Mesendoderm (in vitro differentiated cells): ENCODE measurements around the gene ZNF217.
"Not testable (repeated sequence)": the region's sequence is repeated elsewhere in the genome, so short reads cannot be mapped to it uniquely, and the experiment has no call there.

Experiments used
- DNase-seq: peaks from one replicate; pipeline ENCODE4 v3.0.0; 2013
- H2AK5ac ChIP-seq: 2 replicates; pipeline ENCODE4 v1.6.1; 2013; ENCODE audit warnings: low read length, inconsistent platforms
- H2BK120ac ChIP-seq: 2 replicates; pipeline ENCODE4 v1.6.1; 2013; ENCODE audit warnings: low read depth, mild to moderate bottlenecking, low read length, moderate library complexity, mixed read lengths
- H2BK15ac ChIP-seq: replicated peaks from 2 replicates; pipeline ENCODE4 v1.6.1; 2013; ENCODE audit warnings: low read depth, mild to moderate bottlenecking, moderate library complexity
- H2BK5ac ChIP-seq: 2 replicates; pipeline ENCODE4 v1.6.1; 2013; ENCODE audit warnings: low read length, inconsistent platforms
- H3K18ac ChIP-seq: 2 replicates; pipeline ENCODE4 v1.6.1; 2013; ENCODE audit warnings: mild to moderate bottlenecking, low read length, mixed read lengths
- H3K23ac ChIP-seq: one replicate; pipeline ENCODE4 v1.6.1; 2013; ENCODE audit warnings: low read length
- H3K27ac ChIP-seq: 2 replicates; pipeline ENCODE4 v1.5.1; 2013; ENCODE audit warnings: low read depth, mild to moderate bottlenecking, inconsistent platforms, low read length, moderate library complexity
- H3K27me3 ChIP-seq: 2 replicates; pipeline ENCODE4 v1.6.1; 2013; ENCODE audit warnings: low read length, control low read depth, mild to moderate bottlenecking, inconsistent platforms; ENCODE audit not compliant: insufficient read depth, poor library complexity
- H3K36me3 ChIP-seq: 2 replicates; pipeline ENCODE4 v1.6.1; 2013; ENCODE audit warnings: low read length, inconsistent platforms; ENCODE audit not compliant: control insufficient read depth, insufficient read depth
- H3K4ac ChIP-seq: one replicate; pipeline ENCODE4 v1.6.1; 2013; ENCODE audit warnings: low read depth, mild to moderate bottlenecking, low read length, moderate library complexity
- H3K4me1 ChIP-seq: 2 replicates; pipeline ENCODE4 v1.6.1; 2013; ENCODE audit warnings: low read depth, low read length, inconsistent platforms; ENCODE audit not compliant: control insufficient read depth
- H3K4me2 ChIP-seq: 2 replicates; pipeline ENCODE4 v1.6.1; 2013; ENCODE audit warnings: low read length
- H3K4me3 ChIP-seq: 2 replicates; pipeline ENCODE4 v1.5.1; 2013; ENCODE audit warnings: mild to moderate bottlenecking, low read length
- H3K56ac ChIP-seq: one replicate; pipeline ENCODE4 v1.6.1; 2013; ENCODE audit warnings: low read length
- H3K79me1 ChIP-seq: 2 replicates; pipeline ENCODE4 v1.6.1; 2013; ENCODE audit warnings: low read length, inconsistent platforms
- H3K79me2 ChIP-seq: 2 replicates; pipeline ENCODE4 v1.6.1; 2013; ENCODE audit warnings: mild to moderate bottlenecking, low read length; ENCODE audit not compliant: control insufficient read depth, insufficient read depth
- H3K9ac ChIP-seq: 2 replicates; pipeline ENCODE4 v1.6.1; 2013; ENCODE audit warnings: low read length, inconsistent platforms
- H4K5ac ChIP-seq: one replicate; pipeline ENCODE4 v1.6.1; 2013; ENCODE audit warnings: low read length
- H4K8ac ChIP-seq: one replicate; pipeline ENCODE4 v1.6.1; 2013; ENCODE audit warnings: low read depth, mild to moderate bottlenecking, control low read depth, low read length, moderate library complexity
- WGBS: extraction: QIAGEN DNeasy Blood & Tissue Kit; methylation state at CpG from one replicate; pipeline ENCODE4 v1.1.7; 2013; ENCODE audit warnings: low lambda C conversion rate, missing lambda C conversion rate; ENCODE audit not compliant: insufficient coverage; ENCODE audit errors: extremely low coverage; 5-methylcytosine and 5-hydroxymethylcytosine counted together

ZNF217 gene

DNA sequence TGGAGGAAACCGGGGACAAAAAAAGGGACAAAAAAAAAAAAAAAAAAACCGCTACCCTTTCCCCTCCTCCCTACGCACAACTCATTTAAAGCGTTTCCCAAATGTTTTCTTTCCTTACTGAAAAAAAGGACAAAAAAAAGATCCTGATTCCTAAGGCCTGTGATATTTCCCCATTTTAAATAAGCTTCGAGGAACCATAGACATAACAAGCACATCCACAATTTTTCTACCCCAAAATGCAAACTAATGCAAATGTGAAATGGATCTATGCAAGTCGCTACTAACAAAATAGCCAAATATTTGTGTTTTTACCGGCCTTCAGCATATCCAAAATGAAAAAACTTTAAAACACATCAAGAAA is 1.4 kb upstream of the ZNF217 start:
- no peaks in the 10 kb centered on the region for H3K36me3 ChIP-seq
- no CpG with 5 or more reads among the region's 7 CpGs for WGBS

DNA sequence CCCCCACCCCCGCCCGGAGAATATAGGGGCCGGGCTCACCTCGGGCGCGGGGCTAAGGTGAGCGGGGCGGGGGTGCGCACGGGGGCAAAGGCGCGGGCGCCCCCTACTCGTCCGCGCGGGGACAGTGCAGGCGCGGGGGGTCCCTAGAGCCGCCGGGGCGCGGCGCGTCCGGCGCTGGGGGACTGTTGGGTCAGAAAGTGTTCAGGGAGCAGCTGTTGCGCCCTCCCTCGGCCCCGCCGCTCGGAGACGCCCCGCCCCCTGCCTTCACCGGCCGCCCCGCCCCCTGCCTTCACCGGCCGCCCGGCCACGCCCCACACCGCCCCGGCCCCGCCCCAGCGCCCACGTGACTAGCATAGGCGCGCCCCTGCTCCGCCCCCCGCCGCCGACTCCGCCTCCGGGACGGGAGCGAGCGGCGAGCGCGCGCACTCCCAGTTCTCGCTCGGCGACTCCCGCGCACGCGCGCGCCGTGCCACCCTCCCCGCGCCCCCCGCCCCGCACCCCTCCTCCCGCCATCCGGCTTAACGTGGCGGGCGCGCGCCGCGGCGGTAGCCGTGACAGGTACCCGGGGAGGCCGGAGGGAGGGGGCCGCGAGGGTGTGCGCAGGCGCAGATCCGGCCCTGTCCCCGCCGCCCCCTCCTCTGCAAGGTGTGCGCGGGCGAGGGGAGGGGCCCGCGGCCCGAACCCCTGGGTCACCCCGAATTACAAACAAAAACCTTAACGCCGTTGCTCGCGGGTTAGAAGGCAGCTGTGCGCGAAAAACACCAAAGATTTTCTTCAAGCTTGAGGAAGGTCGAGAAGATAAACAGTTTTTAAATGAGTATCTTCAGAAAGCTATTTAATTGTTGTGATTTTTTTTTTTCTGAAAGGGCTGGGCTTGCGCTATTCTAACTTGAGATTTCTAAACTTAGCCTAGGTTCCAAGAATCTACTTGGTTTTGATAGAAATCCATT is 704 bp upstream of the ZNF217 start:
- Histone ChIP-seq H3K79me1 (no peaks in the 10 kb centered on the region), H3K79me2 (peaks cover 10% of the 10 kb centered on the region), H3K18ac (peak overlapping the region; percentile 100), H3K4me3 (peak overlapping the region; percentile 47), H3K9ac (peak overlapping the region; percentile 71), H3K56ac (peak overlapping the region; percentile 69), H3K4me2 (peak overlapping the region; percentile 30), H2BK15ac (peak overlapping the region; percentile 57), H3K27ac (peak overlapping the region; percentile 87), H4K5ac (no peak overlapping the region), H3K4me1 (peaks cover 10% of the 10 kb centered on the region), H3K36me3 (no peaks in the 10 kb centered on the region), H2BK120ac (no peak overlapping the region), H2BK5ac (no peak overlapping the region), H2AK5ac (no peak overlapping the region), H4K8ac (peak overlapping the region; percentile 93), H3K4ac (peak overlapping the region; percentile 96), H3K23ac (no peak overlapping the region), H3K27me3 (no peaks in the 10 kb centered on the region)
- WGBS = no CpG with 5 or more reads among the region's 110 CpGs
- DNase-seq = peak; percentile 94

More for the DNA sequence above, 1.4 kb upstream of the ZNF217 start:
- Histone ChIP-seq H2BK15ac (no peak overlapping the region), H2AK5ac (no peak overlapping the region), H2BK120ac (no peak overlapping the region), H4K8ac (no peak overlapping the region), H3K18ac (no peak overlapping the region), H3K4me2 (peak overlapping the region; percentile 44), H3K4ac (no peak overlapping the region), H3K79me1 (no peaks in the 10 kb centered on the region), H3K79me2 (peaks cover 8% of the 10 kb centered on the region), H4K5ac (no peak overlapping the region), H3K27me3 (no peaks in the 10 kb centered on the region), H2BK5ac (no peak overlapping the region), H3K9ac (peak overlapping the region; percentile 71), H3K23ac (no peak overlapping the region), H3K4me1 (peaks cover 13% of the 10 kb centered on the region), H3K4me3 (no peak overlapping the region), H3K27ac (no peak overlapping the region), H3K56ac (peak overlapping the region; percentile 60)
- DNase-seq = no peak

DNA sequence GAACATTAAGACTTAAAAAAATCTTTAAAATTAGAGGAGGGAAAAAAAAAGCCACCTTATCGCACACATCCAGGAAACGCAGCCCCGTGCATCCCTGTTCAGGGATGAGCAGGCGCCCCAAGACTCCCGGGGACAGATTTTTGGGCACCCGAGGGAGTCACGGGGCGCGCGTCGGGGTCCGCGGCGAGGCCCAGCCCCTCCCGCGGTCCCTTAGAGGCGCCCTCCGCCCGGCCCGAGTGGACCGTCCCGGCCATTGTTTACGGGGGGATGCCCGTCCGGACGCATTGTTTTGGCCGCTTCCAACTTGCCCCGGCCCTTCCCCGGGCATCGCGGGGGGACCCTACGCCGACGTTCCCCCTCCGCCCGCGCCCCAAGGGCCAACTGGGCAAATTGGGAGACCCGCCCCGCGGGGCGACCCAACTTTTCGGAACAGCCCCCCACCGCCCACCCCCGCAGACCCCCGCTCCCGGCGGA is 610 bp downstream of the ZNF217 start:
- Histone ChIP-seq H3K4me1 (peaks cover 1% of the 10 kb centered on the region), H2BK15ac (no peak overlapping the region), H4K5ac (no peak overlapping the region), H3K4me3 (peak overlapping the region; percentile 28), H3K27me3 (no peaks in the 10 kb centered on the region), H3K56ac (peak overlapping the region; percentile 87), H3K79me2 (peaks cover 15% of the 10 kb centered on the region), H3K23ac (no peak overlapping the region), H3K27ac (peak overlapping the region; percentile 98), H2BK120ac (peak overlapping the region; percentile 1), H2BK5ac (peak overlapping the region; percentile 70), H3K4ac (peak overlapping the region; percentile 99), H4K8ac (peak overlapping the region; percentile 99), H3K79me1 (no peaks in the 10 kb centered on the region), H3K4me2 (no peak overlapping the region), H3K9ac (peak overlapping the region; percentile 89), H3K18ac (peak overlapping the region; percentile 100), H2AK5ac (no peak overlapping the region), H3K36me3 (no peaks in the 10 kb centered on the region)
- DNase-seq = no peak
- WGBS = no CpG with 5 or more reads among the region's 47 CpGs

DNA sequence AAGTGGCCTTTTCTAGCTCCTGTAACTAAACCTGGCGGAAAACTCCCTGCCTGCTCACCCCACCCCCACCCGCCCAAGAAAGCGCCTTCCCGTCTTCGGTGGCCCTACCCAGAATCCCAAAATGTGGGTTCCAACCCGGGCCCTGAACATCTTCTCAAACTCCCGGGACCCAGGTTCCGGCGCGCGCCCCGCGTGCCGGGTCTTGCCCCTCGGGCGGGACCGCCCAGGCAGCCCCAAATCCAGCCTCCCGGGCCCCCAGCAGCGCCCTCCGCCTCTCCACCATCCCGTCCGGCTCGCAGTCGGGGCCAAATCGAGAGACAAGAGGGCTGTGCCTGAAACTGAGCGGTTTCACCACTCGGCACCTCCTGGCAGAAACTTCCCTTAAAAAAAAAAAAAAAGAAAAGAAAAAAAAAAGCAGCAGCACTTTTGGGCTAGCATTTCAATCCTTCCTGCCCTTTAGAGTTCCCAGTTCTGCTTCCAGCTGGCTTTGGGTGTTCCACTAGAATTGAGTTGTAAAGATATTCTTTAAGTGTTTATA is 1.1 kb downstream of the ZNF217 start:
- H3K36me3 ChIP-seq, H4K8ac ChIP-seq, H4K5ac ChIP-seq, H3K79me1 ChIP-seq, H2AK5ac ChIP-seq, H3K4me2 ChIP-seq, H3K27me3 ChIP-seq, H2BK5ac ChIP-seq, H3K4me1 ChIP-seq, H3K23ac ChIP-seq, H2BK15ac ChIP-seq, H2BK120ac ChIP-seq: not testable (repeated sequence)
- Histone ChIP-seq H3K9ac (peak overlapping the region; percentile 89), H3K27ac (peak overlapping the region; percentile 98), H3K56ac (peak overlapping the region; percentile 87), H3K18ac (peak overlapping the region; percentile 100), H3K4me3 (peak overlapping the region; percentile 62), H3K4ac (peak overlapping the region; percentile 85), H3K79me2 (peaks cover 15% of the 10 kb centered on the region)
- WGBS = no CpG with 5 or more reads among the region's 27 CpGs
- peak; percentile 66 for DNase-seq

DNA sequence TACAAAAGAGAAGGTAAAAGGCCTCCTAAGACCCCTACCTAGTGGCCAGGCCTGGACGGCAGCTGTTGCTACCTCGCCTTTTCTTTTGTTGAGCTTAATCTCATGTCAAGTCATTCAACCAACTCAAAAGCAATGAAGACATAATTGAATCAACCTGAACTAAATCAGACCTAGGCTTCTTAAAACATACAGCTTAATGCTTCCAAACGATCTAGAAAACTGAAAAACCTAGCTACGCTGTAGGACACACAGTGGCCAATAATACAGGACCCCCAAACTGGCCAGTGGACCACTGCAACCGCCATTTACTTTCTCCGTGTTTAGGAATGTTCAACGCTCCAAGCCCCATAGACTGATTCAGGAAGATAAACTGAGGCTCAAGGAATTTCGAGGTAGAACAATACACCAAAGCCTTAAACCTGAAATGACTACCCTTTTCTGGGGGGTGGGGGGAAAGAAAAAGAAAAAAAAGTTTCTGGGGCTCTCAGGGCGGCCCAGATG is 1.6 kb downstream of the ZNF217 start:
- Histone ChIP-seq H3K4me3 (peak overlapping the region; percentile 62), H3K56ac (peak overlapping the region; percentile 89), H3K27ac (peak overlapping the region; percentile 70), H2BK5ac (peak overlapping the region; percentile 55), H3K4ac (peak overlapping the region; percentile 85), H3K79me2 (peaks cover 18% of the 10 kb centered on the region), H3K18ac (peak overlapping the region; percentile 100), H3K4me2 (peak overlapping the region; percentile 36), H3K9ac (peak overlapping the region; percentile 89)
- not testable (repeated sequence) for H2BK15ac ChIP-seq, H3K36me3 ChIP-seq, H3K27me3 ChIP-seq, H4K8ac ChIP-seq, H3K4me1 ChIP-seq, DNase-seq, H3K79me1 ChIP-seq, H2AK5ac ChIP-seq, H2BK120ac ChIP-seq, H4K5ac ChIP-seq, H3K23ac ChIP-seq
- WGBS = no CpG with 5 or more reads among the region's 9 CpGs
